Measurements from ENCODE around the gene OR12D2.
"Not testable (repeated sequence)": the region's sequence is repeated elsewhere in the genome, so short reads cannot be mapped to it uniquely, and the experiment has no call there.

OR12D2 gene

DNA sequence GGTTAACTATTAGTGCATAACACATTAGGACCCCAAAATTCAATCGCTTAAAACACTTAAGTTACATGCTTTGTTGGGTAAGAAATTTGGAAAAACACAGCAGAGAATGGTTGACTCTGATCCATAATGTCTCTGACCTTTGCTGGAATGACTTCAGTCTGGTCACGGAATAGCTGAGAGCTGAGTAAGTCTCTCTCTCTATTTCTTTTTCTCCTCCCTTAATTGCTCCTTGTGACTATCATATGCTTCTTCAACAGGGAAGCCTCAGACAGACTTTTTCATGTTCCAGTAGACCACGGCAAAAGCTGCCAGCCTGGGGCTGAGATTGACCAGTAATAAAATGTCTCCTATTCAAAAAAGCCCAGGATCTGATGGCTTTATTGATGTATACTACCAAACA, 24.1 kb downstream of the OR12D2 start:
- H3K9ac ChIP-seq (ENCODE audit: low read length in 2 of 2) = no peak overlapping the region
- H3K36me3 ChIP-seq (ENCODE audit: control insufficient read depth in 2 of 2, insufficient read depth in 2 of 2, low read length in 2 of 2) = no peaks in the 10 kb centered on the region
- no peaks in the 10 kb centered on the region for H3K4me1 ChIP-seq (ENCODE audit: control insufficient read depth, insufficient read depth, low read length)
- H3K27me3 ChIP-seq (ENCODE audit: control insufficient read depth in 1 of 2, insufficient read depth in 2 of 2, low read length in 2 of 2) = no peaks in the 10 kb centered on the region
- no peak overlapping the region for H3K4me3 ChIP-seq (ENCODE audit: low read length in 2 of 2)
- no peaks in the 10 kb centered on the region for H3K9me3 ChIP-seq (ENCODE audit: control insufficient read depth in 2 of 2, low read length in 2 of 2)
- H3K27ac ChIP-seq (ENCODE audit: low read length) = no peak overlapping the region

- Histone ChIP-seq H3K4me1 (ENCODE audit: control insufficient read depth, insufficient read depth, low read length) (no peaks in the 10 kb centered on the region), H3K27ac (ENCODE audit: low read length) (no peak overlapping the region), H3K9me3 (ENCODE audit: control insufficient read depth in 2 of 2, low read length in 2 of 2) (no peaks in the 10 kb centered on the region), H3K9ac (ENCODE audit: low read length in 2 of 2) (no peak overlapping the region), H3K27me3 (ENCODE audit: control insufficient read depth in 1 of 2, insufficient read depth in 2 of 2, low read length in 2 of 2) (no peaks in the 10 kb centered on the region), H3K36me3 (ENCODE audit: control insufficient read depth in 2 of 2, insufficient read depth in 2 of 2, low read length in 2 of 2) (no peaks in the 10 kb centered on the region), H3K4me3 (ENCODE audit: low read length in 2 of 2) (no peak overlapping the region)
Measured at GRCh38 chr6:29424168-29424567, 28.7 kb downstream of the OR12D2 start.

GRCh38 chr6:29424575-29424974, 29.1 kb downstream of the OR12D2 start:
- no peaks in the 10 kb centered on the region for H3K36me3 ChIP-seq (ENCODE audit: control insufficient read depth in 2 of 2, insufficient read depth in 2 of 2, low read length in 2 of 2)
- H3K4me3 ChIP-seq (ENCODE audit: low read length in 2 of 2) = no peak overlapping the region
- no peaks in the 10 kb centered on the region for H3K27me3 ChIP-seq (ENCODE audit: control insufficient read depth in 1 of 2, insufficient read depth in 2 of 2, low read length in 2 of 2)

DNA sequence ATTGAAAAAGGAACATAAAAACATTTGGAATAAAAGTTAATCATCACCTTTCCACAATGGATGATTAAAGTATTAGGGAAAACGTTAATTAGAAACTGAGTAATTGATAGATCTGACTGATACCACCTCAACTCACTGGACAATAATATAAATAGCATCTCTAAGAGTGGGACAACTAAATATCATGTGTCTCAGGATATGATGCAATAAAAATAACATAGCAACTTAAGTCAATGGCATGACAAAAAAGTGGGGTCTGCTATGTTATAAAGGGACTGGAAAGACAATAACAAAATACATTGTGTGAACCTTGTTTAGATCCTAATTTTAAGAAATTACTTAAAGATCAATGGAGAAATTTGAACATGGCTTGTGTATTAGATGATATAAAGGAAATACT, 29.6 kb downstream of the OR12D2 start:
- no peaks in the 10 kb centered on the region for H3K36me3 ChIP-seq (ENCODE audit: control insufficient read depth in 2 of 2, insufficient read depth in 2 of 2, low read length in 2 of 2)
- H3K4me1 ChIP-seq (ENCODE audit: control insufficient read depth, insufficient read depth, low read length) = no peaks in the 10 kb centered on the region
- no peaks in the 10 kb centered on the region for H3K27me3 ChIP-seq (ENCODE audit: control insufficient read depth in 1 of 2, insufficient read depth in 2 of 2, low read length in 2 of 2)
- H3K27ac ChIP-seq (ENCODE audit: low read length) = no peak overlapping the region
- no peak overlapping the region for H3K9ac ChIP-seq (ENCODE audit: low read length in 2 of 2)
- no peaks in the 10 kb centered on the region for H3K9me3 ChIP-seq (ENCODE audit: control insufficient read depth in 2 of 2, low read length in 2 of 2)
- H3K4me3 ChIP-seq (ENCODE audit: low read length in 2 of 2) = no peak overlapping the region

More at GRCh38 chr6:29424575-29424974, 29.1 kb downstream of the OR12D2 start:
- H3K4me1 ChIP-seq (ENCODE audit: control insufficient read depth, insufficient read depth, low read length) = no peaks in the 10 kb centered on the region
- H3K9ac ChIP-seq (ENCODE audit: low read length in 2 of 2) = no peak overlapping the region
- H3K9me3 ChIP-seq (ENCODE audit: control insufficient read depth in 2 of 2, low read length in 2 of 2) = no peaks in the 10 kb centered on the region
- H3K27ac ChIP-seq (ENCODE audit: low read length) = no peak overlapping the region

DNA sequence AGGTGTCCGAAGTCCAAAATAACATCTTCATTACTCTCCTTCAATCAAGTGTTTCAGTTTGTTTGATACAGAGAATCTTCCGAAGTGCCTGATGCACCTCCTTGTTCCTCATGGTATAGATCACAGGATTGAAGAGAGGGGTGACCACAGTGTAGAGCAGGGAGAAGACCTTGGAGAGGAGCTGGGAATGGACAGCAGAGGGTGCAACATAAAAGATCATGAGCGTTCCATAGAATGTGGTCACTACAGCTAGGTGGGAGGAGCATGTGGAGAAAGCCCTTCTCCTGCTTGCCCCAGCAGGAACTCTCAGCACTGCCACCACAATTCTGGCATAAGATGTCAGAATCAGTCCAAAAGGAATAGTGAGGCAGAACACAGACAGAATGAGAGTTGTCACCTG, 31.2 kb downstream of the OR12D2 start:
- Histone ChIP-seq H3K4me3 (ENCODE audit: low read length in 2 of 2) (no peak overlapping the region), H3K4me1 (ENCODE audit: control insufficient read depth, insufficient read depth, low read length) (no peaks in the 10 kb centered on the region), H3K27me3 (ENCODE audit: control insufficient read depth in 1 of 2, insufficient read depth in 2 of 2, low read length in 2 of 2) (no peaks in the 10 kb centered on the region), H3K27ac (ENCODE audit: low read length) (no peak overlapping the region), H3K9ac (ENCODE audit: low read length in 2 of 2) (no peak overlapping the region), H3K9me3 (ENCODE audit: control insufficient read depth in 2 of 2, low read length in 2 of 2) (no peaks in the 10 kb centered on the region), H3K36me3 (ENCODE audit: control insufficient read depth in 2 of 2, insufficient read depth in 2 of 2, low read length in 2 of 2) (no peaks in the 10 kb centered on the region)

DNA sequence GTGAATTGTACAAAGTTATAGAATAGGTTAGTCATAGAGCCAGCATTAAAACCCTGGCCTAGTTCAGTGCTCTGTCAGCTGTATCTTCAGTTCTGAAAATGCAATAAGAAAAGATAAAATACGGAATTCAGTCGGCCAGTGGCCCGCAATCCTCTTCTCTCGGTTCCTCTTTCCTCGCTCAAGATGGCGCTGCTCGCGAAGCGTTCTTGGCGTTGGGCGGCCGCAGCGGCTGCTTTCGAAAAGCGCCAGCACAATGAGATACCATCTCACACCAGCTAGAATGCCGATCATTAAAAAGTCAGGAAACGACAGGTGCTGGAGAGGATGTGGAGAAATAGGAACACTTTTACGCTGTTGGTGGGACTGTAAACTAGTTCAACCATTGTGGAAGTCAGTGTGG, 41.3 kb downstream of the OR12D2 start:
- not testable (repeated sequence) for H3K4me3 ChIP-seq (ENCODE audit: low read length in 2 of 2); H3K36me3 ChIP-seq (ENCODE audit: control insufficient read depth in 2 of 2, insufficient read depth in 2 of 2, low read length in 2 of 2); H3K27me3 ChIP-seq (ENCODE audit: control insufficient read depth in 1 of 2, insufficient read depth in 2 of 2, low read length in 2 of 2); H3K9ac ChIP-seq (ENCODE audit: low read length in 2 of 2); H3K4me1 ChIP-seq (ENCODE audit: control insufficient read depth, insufficient read depth, low read length); H3K27ac ChIP-seq (ENCODE audit: low read length); H3K9me3 ChIP-seq (ENCODE audit: control insufficient read depth in 2 of 2, low read length in 2 of 2)

GRCh38 chr6:29439006-29439405, 43.6 kb downstream of the OR12D2 start, which contains the start of gene OR10C1:
Gene OR10C1, plus strand, starts transcription at chr6:29439306. Its CDS starts 710 bp downstream, at chr6:29440016.
- H3K4me1 ChIP-seq (ENCODE audit: control insufficient read depth, insufficient read depth, low read length) = no peaks in the 10 kb centered on the region
- H3K9ac ChIP-seq (ENCODE audit: low read length in 2 of 2) = no peak within 1 kb of the TSS
- no peaks in the 10 kb centered on the region for H3K27me3 ChIP-seq (ENCODE audit: control insufficient read depth in 1 of 2, insufficient read depth in 2 of 2, low read length in 2 of 2)
- H3K9me3 ChIP-seq (ENCODE audit: control insufficient read depth in 2 of 2, low read length in 2 of 2) = peaks cover 0 to 3% of the 10 kb centered on the region in 2 donors
- H3K36me3 ChIP-seq (ENCODE audit: control insufficient read depth in 2 of 2, insufficient read depth in 2 of 2, low read length in 2 of 2) = no peaks in the 10 kb centered on the region
- no peak within 1 kb of the TSS for H3K4me3 ChIP-seq (ENCODE audit: low read length in 2 of 2)
- H3K27ac ChIP-seq (ENCODE audit: low read length) = no peak within 1 kb of the TSS

- H3K9me3 ChIP-seq (ENCODE audit: control insufficient read depth in 2 of 2, low read length in 2 of 2) = no peaks in the 10 kb centered on the region
- no peak overlapping the region for H3K4me3 ChIP-seq (ENCODE audit: low read length in 2 of 2)
- H3K4me1 ChIP-seq (ENCODE audit: control insufficient read depth, insufficient read depth, low read length) = no peaks in the 10 kb centered on the region
- no peaks in the 10 kb centered on the region for H3K27me3 ChIP-seq (ENCODE audit: control insufficient read depth in 1 of 2, insufficient read depth in 2 of 2, low read length in 2 of 2)
- H3K9ac ChIP-seq (ENCODE audit: low read length in 2 of 2) = no peak overlapping the region
- no peak overlapping the region for H3K27ac ChIP-seq (ENCODE audit: low read length)
- H3K36me3 ChIP-seq (ENCODE audit: control insufficient read depth in 2 of 2, insufficient read depth in 2 of 2, low read length in 2 of 2) = no peaks in the 10 kb centered on the region
Measured at GRCh38 chr6:29442719-29443118, 47.3 kb downstream of the OR12D2 start.

- not testable (repeated sequence) for H3K27ac ChIP-seq (ENCODE audit: low read length); H3K4me3 ChIP-seq (ENCODE audit: low read length in 2 of 2); H3K9me3 ChIP-seq (ENCODE audit: control insufficient read depth in 2 of 2, low read length in 2 of 2); H3K36me3 ChIP-seq (ENCODE audit: control insufficient read depth in 2 of 2, insufficient read depth in 2 of 2, low read length in 2 of 2); H3K27me3 ChIP-seq (ENCODE audit: control insufficient read depth in 1 of 2, insufficient read depth in 2 of 2, low read length in 2 of 2); H3K4me1 ChIP-seq (ENCODE audit: control insufficient read depth, insufficient read depth, low read length); H3K9ac ChIP-seq (ENCODE audit: low read length in 2 of 2)
Measured at GRCh38 chr6:29444031-29444430, 48.6 kb downstream of the OR12D2 start.
